GM18499 (cell line): Measurements from ENCODE around the gene RUNX2.

Experiments used
- ATAC-seq: cut with Tn5 transposase; IDR thresholded peaks from one replicate; pipeline ENCODE4 v1.9.1; 2021; ENCODE audit warnings: moderate number of reproducible peaks; ENCODE audit not compliant: insufficient read depth, unreplicated experiment

The RUNX2 gene

GRCh38 chr6:45504947-45505346, 176.8 kb downstream of the RUNX2 start:
- ATAC-seq = no peak

GRCh38 chr6:45505470-45505869, 177.3 kb downstream of the RUNX2 start:
- ATAC-seq = no peak

- ATAC-seq = no peak
Observed at GRCh38 chr6:45507186-45507585, 179.1 kb downstream of the RUNX2 start.

GRCh38 chr6:45509426-45509825, 181.3 kb downstream of the RUNX2 start:
- ATAC-seq = no peak

- no peak for ATAC-seq
Observed at GRCh38 chr6:45512717-45513116, 184.6 kb downstream of the RUNX2 start.

GRCh38 chr6:45513213-45513618, 185.1 kb downstream of the RUNX2 start:
- no peak for ATAC-seq

- no peak for ATAC-seq
Observed at GRCh38 chr6:45513843-45514242, 185.7 kb downstream of the RUNX2 start.

GRCh38 chr6:45514454-45515230, 186.5 kb downstream of the RUNX2 start:
- no peak for ATAC-seq

- no peak for ATAC-seq
Observed at GRCh38 chr6:45518013-45518720, 190.0 kb downstream of the RUNX2 start.

- no peak for ATAC-seq
Observed at GRCh38 chr6:45521226-45521625, 193.1 kb downstream of the RUNX2 start.

- ATAC-seq = no peak
Observed at GRCh38 chr6:45522486-45522885, 194.4 kb downstream of the RUNX2 start.

- ATAC-seq = no peak
Observed at GRCh38 chr6:45527210-45527609, 199.1 kb downstream of the RUNX2 start.

- ATAC-seq = no peak
Observed at GRCh38 chr6:45531999-45532595, 204.0 kb downstream of the RUNX2 start.

GRCh38 chr6:45532721-45533210, 204.6 kb downstream of the RUNX2 start:
- ATAC-seq = no peak

GRCh38 chr6:45533386-45533785, 205.3 kb downstream of the RUNX2 start:
- ATAC-seq = no peak

- no peak for ATAC-seq
Observed at GRCh38 chr6:45535933-45536332, 207.8 kb downstream of the RUNX2 start.

GRCh38 chr6:45537539-45537938, 209.4 kb downstream of the RUNX2 start:
- ATAC-seq = no peak

GRCh38 chr6:45538641-45539547, 210.8 kb downstream of the RUNX2 start:
- ATAC-seq = no peak

GRCh38 chr6:45540375-45540920, 212.3 kb downstream of the RUNX2 start:
- ATAC-seq = no peak

- ATAC-seq = no peak
Observed at GRCh38 chr6:45541934-45542333, 213.8 kb downstream of the RUNX2 start.
